ENCODE measurements around the gene DCP2.

DCP2 gene

DNA sequence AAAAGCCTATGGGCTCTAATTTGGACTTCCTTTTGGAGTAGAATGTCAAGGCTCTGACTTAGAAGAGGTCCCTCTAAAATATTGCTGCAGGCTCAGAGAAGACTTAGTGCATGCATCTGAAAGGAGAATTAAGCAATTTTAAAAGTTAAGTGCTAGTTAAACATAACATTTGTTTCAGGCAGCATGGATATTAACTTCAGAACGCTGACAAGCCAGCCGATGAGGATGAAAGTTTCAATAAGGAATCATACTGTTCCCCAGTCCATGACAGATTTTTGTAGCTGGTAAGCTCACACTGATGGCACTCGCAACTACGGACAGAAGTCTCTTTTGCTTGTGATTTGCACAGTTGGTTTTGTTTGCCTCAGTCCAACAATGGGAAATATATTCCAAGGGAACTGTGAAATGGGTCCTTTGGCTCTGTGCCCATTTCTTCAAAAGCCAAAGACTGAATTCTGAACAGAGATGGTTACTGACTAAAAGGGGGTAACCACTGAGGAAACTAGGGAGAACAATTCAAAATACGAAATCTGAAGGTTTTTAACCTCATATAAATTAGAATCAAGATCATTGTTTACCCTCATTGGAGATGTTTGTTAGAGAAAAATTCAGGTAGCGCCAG, 47.6 kb downstream of the DCP2 start:
- peak overlapping the region; percentile 96 for H3K27ac ChIP-seq (ENCODE audit: poor library complexity, severe bottlenecking)
- H3K36me3 ChIP-seq (ENCODE audit: low read depth) = peaks cover 74% of the 10 kb centered on the region
- TF ChIP-seq, protein P1, sequence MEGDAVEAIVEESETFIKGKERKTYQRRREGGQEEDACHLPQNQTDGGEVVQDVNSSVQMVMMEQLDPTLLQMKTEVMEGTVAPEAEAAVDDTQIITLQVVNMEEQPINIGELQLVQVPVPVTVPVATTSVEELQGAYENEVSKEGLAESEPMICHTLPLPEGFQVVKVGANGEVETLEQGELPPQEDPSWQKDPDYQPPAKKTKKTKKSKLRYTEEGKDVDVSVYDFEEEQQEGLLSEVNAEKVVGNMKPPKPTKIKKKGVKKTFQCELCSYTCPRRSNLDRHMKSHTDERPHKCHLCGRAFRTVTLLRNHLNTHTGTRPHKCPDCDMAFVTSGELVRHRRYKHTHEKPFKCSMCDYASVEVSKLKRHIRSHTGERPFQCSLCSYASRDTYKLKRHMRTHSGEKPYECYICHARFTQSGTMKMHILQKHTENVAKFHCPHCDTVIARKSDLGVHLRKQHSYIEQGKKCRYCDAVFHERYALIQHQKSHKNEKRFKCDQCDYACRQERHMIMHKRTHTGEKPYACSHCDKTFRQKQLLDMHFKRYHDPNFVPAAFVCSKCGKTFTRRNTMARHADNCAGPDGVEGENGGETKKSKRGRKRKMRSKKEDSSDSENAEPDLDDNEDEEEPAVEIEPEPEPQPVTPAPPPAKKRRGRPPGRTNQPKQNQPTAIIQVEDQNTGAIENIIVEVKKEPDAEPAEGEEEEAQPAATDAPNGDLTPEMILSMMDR (IDR thresholded peaks at IDR 0.05; ENCODE audit: poor library complexity, severe bottlenecking) = no peak
- peaks cover 38% of the 10 kb centered on the region for H3K4me1 ChIP-seq (ENCODE audit: insufficient read depth, poor library complexity, severe bottlenecking)
- no peak overlapping the region for H3K4me3 ChIP-seq (ENCODE audit: severe bottlenecking)
- no peak for ATAC-seq (ENCODE audit: low read depth)
- H3K27me3 ChIP-seq (ENCODE audit: insufficient read depth, poor library complexity, severe bottlenecking) = no peaks in the 10 kb centered on the region
- H3K9me3 ChIP-seq (ENCODE audit: severe bottlenecking) = no peaks in the 10 kb centered on the region
- DNase-seq (ENCODE audit: low spot score) = no peak

DNA sequence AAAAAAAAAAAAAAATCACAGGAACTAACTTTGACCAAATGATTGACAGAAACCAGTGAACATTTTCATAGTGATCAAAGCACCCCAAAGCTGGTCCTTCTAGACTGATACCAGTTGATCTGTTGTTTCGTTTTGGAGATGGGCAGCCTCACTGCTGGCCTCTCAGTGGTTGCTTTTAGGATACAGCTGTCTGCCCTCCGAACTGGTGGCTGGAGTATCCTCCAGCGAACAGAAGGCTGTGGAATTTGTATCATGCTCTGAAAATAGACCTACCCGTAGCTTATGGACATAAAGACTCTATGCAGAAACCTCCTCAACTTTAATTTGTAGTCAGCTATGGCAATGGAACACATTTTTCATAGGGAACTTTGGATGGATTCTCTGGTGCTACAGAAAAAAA, 49.0 kb downstream of the DCP2 start:
- TF ChIP-seq, protein P1 (IDR thresholded peaks at IDR 0.05; ENCODE audit: poor library complexity, severe bottlenecking) = no peak
- DNase-seq (ENCODE audit: low spot score) (no peak), ATAC-seq (ENCODE audit: low read depth) (no peak)
- H3K4me3 ChIP-seq (ENCODE audit: severe bottlenecking) = no peak overlapping the region
- no peaks in the 10 kb centered on the region for H3K27me3 ChIP-seq (ENCODE audit: insufficient read depth, poor library complexity, severe bottlenecking)
- H3K36me3 ChIP-seq (ENCODE audit: low read depth) = peaks cover 77% of the 10 kb centered on the region
- no peak overlapping the region for H3K27ac ChIP-seq (ENCODE audit: poor library complexity, severe bottlenecking)
- no peaks in the 10 kb centered on the region for H3K9me3 ChIP-seq (ENCODE audit: severe bottlenecking)
- peaks cover 24% of the 10 kb centered on the region for H3K4me1 ChIP-seq (ENCODE audit: insufficient read depth, poor library complexity, severe bottlenecking)

DNA sequence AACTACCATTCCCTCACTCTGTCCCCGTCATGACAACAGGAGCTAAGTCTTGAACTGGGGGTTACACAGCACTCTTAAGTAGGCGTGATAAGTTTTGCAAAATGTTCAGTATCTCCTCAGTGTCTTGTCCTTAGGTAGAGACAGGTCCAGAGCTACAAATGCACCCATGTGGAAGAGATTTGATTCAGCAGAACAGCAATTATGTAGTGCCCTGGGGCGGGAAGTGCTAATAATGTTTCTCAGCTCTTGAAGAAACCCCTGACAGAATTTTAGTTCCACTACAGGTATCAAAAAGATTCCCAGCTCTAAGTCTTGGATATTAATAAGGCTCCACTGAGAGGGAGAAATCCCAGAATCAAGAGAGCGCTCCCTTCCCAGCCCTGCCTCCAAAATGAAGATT, 49.6 kb downstream of the DCP2 start:
- no peaks in the 10 kb centered on the region for H3K9me3 ChIP-seq (ENCODE audit: severe bottlenecking)
- no peak for DNase-seq (ENCODE audit: low spot score)
- H3K27ac ChIP-seq (ENCODE audit: poor library complexity, severe bottlenecking) = no peak overlapping the region
- no peak overlapping the region for H3K4me3 ChIP-seq (ENCODE audit: severe bottlenecking)
- H3K27me3 ChIP-seq (ENCODE audit: insufficient read depth, poor library complexity, severe bottlenecking) = no peaks in the 10 kb centered on the region
- TF ChIP-seq, protein P1 (IDR thresholded peaks at IDR 0.05; ENCODE audit: poor library complexity, severe bottlenecking) = no peak
- H3K36me3 ChIP-seq (ENCODE audit: low read depth) = peaks cover 73% of the 10 kb centered on the region
- H3K4me1 ChIP-seq (ENCODE audit: insufficient read depth, poor library complexity, severe bottlenecking) = peaks cover 18% of the 10 kb centered on the region
- ATAC-seq (ENCODE audit: low read depth) = no peak

DNA sequence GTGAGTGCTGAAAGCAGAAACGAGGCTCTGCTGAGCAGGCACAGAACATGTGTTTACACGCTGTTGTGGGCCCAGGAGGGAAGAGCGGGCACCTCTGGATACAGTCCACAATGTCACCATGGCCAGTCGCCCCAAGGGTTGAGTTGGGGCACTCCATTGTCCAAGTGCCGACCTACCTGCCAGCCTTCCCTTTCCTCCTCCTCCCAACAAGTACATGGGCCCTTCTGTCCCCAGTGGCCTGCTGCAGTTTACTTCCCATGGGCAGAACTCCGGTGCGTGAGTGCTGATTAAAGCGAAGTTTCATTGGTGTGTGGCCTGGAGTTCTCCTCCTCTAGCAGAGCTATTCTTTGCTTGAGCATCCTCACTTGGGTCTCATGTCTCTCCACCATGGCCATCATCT, 50.4 kb downstream of the DCP2 start:
- peaks cover 10% of the 10 kb centered on the region for H3K4me1 ChIP-seq (ENCODE audit: insufficient read depth, poor library complexity, severe bottlenecking)
- H3K36me3 ChIP-seq (ENCODE audit: low read depth) = peaks cover 65% of the 10 kb centered on the region
- H3K4me3 ChIP-seq (ENCODE audit: severe bottlenecking) = no peak overlapping the region
- DNase-seq (ENCODE audit: low spot score) (no peak), ATAC-seq (ENCODE audit: low read depth) (no peak; the same call in 2 of the 3 replicates)
- no peaks in the 10 kb centered on the region for H3K9me3 ChIP-seq (ENCODE audit: severe bottlenecking)
- TF ChIP-seq, protein P1 (IDR thresholded peaks at IDR 0.05; ENCODE audit: poor library complexity, severe bottlenecking) = no peak
- no peak overlapping the region for H3K27ac ChIP-seq (ENCODE audit: poor library complexity, severe bottlenecking)
- no peaks in the 10 kb centered on the region for H3K27me3 ChIP-seq (ENCODE audit: insufficient read depth, poor library complexity, severe bottlenecking)

DNA sequence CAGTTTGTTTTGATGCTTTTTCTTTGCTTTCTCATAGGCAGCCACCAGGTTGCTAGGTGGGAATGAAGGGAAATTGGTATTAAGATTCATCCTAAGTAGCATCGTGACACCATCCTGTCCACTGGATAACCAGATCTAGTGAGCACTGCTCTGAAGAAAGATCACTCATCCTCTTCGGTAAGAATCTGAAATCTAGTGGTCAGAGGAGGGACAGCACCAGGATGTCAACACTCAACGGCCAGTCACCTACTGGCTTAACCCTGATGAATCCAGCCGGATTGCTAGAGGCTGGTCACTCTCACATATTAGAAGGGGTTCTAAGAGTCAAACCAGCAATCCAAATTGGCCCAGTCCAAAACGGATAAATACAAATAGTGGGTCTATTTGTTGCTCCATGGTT, 50.8 kb downstream of the DCP2 start:
- H3K9me3 ChIP-seq (ENCODE audit: severe bottlenecking) = no peaks in the 10 kb centered on the region
- no peaks in the 10 kb centered on the region for H3K27me3 ChIP-seq (ENCODE audit: insufficient read depth, poor library complexity, severe bottlenecking)
- no peak for DNase-seq (ENCODE audit: low spot score)
- no peak for ATAC-seq (ENCODE audit: low read depth)
- H3K4me1 ChIP-seq (ENCODE audit: insufficient read depth, poor library complexity, severe bottlenecking) = peaks cover 5% of the 10 kb centered on the region
- TF ChIP-seq, protein P1 (IDR thresholded peaks at IDR 0.05; ENCODE audit: poor library complexity, severe bottlenecking) = no peak
- no peak overlapping the region for H3K27ac ChIP-seq (ENCODE audit: poor library complexity, severe bottlenecking)
- H3K36me3 ChIP-seq (ENCODE audit: low read depth) = peaks cover 61% of the 10 kb centered on the region
- no peak overlapping the region for H3K4me3 ChIP-seq (ENCODE audit: severe bottlenecking)

All from RWPE2 (cell line).